ENCODE results near the gene UBE2J2. TPM values are rescaled to one million over a fixed set of nuclear protein-coding genes. Genes with fewer than 3 reads are reported as not detected.

Gene UBE2J2
- total RNA-seq, 1 donor from 2014 or later: 56.5 TPM

DNA sequence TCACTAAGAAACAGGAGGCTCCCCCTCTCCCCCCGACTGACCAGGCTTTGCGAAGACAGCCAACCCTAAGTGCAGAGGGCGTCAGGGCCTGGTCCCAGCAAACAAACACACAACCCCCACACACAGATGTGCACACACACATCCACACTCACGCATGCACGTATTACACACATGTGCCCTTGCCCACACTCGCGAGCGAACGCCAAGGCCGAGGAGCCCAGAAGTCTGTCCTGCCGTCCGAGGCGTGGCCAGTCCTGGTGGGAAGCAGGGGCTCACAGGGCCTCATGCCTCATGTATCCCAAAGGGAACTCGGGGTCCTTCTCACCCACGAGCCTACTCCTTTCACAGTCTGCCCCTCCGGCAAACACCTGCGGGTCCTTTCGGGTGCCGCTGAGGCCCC lies 43.9 kb downstream of the UBE2J2 start:
- DNase-seq (ENCODE audit: low spot score): no peak

DNA sequence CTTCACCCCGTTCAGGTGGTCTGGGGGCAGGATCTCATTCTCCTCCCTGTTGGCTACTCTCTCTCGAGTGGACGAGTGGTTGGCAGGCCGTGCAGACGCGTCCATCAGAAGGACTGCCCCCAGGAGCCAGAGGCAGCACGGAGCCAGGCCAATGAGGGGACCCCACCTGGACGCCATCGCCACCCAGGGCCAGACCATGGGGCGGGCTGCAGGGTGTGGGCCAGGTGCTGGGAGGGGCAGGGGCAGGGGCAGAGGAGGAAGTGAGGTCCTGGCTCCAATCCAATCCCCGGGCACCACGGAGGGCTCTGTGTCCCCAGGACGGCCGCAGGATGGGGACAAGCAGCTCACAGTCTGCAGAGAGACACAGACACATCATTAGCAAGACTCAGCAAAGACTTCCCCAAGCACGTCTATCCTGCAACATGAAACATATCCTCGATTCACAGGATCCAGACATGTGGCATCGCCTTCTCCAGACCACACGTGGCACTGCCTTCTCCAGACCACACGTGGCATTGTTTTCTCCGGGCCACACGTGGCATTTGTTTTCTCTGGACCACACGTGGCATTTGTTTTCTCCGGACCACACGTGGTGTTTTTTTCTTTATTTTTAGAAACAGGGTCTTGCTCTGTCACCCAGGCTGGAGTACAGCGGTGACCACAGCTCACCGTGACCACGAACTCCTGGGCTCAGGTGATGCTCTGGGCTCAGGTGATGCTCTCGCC lies 44.9 kb downstream of the UBE2J2 start:
- no peak for DNase-seq (ENCODE audit: low spot score)

DNA sequence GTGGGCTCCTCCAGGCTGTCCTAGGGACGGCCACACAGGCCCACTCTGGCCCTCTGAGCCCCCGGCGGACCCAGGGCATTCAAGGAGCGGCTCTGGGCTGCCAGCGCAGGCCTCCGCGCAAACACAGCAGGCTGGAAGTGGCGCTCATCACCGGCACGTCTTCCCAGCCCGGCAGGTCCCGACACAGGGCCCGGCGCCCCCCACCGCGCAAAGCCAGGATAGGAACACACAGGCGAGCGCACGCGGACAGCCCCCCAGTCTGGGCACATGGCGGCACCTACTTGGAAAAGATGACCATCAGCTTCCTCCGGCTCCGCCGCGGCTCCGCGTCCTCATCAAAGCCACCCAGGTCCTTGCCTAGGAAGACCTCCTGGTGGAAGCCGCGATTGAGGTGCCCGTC lies 45.5 kb downstream of the UBE2J2 start:
- no peak for DNase-seq (ENCODE audit: low spot score)

- no peak for DNase-seq (ENCODE audit: low spot score)
Observed at GRCh38 chr1:1227386-1227785, 46.3 kb downstream of the UBE2J2 start.

- DNase-seq (ENCODE audit: low spot score): no peak
Observed at GRCh38 chr1:1226566-1227362, 46.9 kb downstream of the UBE2J2 start.

- no peak for DNase-seq (ENCODE audit: low spot score)
Observed at GRCh38 chr1:1225913-1226312, 47.7 kb downstream of the UBE2J2 start.

GRCh38 chr1:1225238-1225845 lies 48.3 kb downstream of the UBE2J2 start:
- DNase-seq (ENCODE audit: low spot score): no peak

DNA sequence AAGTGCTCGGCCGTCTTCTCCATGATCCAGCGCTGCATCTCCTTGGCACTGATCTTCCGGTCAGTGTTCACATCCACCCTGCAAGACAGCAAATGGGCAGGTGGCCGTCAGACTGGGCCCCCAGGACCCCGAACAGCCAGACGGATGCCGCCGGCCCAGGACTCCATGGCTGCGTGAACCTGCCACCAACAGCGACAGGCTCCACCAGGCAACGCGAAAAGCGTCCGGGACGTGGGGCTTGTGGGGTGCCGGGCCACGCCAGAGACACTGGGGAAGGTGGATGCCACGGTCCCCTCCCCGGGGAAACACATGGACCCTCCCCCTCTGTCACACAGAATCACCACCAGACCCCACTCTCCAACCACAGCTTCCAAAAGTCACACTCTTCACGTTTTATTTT lies 49.8 kb downstream of the UBE2J2 start:
- no peak for DNase-seq (ENCODE audit: low spot score)

DNA sequence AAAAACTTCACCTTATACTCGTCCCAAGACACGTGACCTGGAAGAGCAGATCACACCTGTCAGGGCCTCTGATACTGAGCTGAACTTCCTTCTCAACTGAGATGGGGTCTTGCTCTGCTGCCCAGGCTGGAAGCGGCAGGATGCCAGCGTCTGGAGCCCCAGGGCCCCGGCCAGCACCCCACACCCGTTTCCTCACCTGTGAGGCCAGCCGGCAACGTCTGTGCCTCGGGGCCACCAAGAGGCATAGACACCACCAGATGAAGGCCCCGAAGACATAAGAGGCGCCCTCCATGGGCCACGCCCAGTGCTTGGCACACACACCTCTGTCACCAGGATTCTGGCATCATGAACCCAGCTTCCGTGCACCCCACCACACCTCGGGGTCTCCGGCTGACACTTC lies 50.3 kb downstream of the UBE2J2 start:
- no peak for DNase-seq (ENCODE audit: low spot score)

GRCh38 chr1:1222575-1223225 lies 51.0 kb downstream of the UBE2J2 start:
- no peak for DNase-seq (ENCODE audit: low spot score)

GRCh38 chr1:1221887-1222574 lies 51.6 kb downstream of the UBE2J2 start:
- no peak for DNase-seq (ENCODE audit: low spot score)

DNA sequence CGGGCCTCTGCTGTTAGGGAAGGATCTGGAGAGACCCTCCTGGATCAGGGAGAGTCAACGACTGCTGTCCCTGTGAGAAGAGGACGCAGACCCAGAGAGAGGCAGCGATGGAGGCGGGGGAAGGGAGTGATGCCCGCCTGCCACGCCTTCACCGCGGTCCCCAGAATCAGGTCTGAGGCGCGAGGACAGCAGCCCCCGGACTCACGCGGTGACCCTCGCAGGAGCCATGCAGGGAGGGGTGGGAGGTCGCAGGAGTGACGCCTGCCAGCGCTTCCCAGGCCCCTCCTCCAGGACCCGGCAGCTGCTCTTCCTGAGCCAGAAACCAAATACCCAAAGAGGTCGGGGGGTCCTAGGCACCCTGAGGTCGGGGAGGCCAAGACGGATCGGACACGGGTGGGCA lies 53.5 kb downstream of the UBE2J2 start:
- no peak for DNase-seq (ENCODE audit: low spot score)

- DNase-seq (ENCODE audit: low spot score): no peak
Observed at GRCh38 chr1:1219341-1219740, 54.3 kb downstream of the UBE2J2 start.

DNA sequence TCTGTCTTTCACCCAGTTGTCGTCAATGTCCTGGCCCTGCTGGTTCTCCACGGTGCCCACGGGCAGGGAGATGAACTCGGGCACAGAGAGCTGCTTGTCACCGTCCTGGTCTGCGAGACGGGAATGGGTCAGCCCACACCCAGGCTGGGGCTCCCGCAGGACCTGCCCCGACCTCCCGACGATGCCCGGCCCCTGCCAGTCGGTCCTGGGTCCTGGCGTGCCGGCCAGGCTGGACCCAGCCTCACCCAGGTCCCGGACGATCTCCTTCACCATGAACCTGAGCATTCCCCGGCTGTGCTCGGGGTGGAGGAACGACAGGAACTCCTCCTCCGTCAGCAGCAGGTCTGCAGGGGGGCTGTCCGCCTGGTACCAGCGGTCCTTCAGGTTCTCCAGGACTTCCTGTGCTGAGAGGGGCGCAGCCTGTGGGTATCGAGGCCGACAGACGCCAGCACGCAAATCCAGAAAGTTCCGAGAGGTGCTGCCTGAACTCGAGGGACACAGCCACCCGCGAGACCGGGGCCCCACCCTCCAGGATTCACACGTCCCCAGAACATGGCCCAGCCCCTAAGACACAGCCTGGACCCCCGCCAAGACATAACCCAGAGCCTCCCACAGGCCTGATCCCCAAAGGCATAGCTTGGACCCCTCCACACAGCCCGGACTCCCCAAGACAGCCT lies 55.0 kb downstream of the UBE2J2 start:
- DNase-seq (ENCODE audit: low spot score): no peak

DNA sequence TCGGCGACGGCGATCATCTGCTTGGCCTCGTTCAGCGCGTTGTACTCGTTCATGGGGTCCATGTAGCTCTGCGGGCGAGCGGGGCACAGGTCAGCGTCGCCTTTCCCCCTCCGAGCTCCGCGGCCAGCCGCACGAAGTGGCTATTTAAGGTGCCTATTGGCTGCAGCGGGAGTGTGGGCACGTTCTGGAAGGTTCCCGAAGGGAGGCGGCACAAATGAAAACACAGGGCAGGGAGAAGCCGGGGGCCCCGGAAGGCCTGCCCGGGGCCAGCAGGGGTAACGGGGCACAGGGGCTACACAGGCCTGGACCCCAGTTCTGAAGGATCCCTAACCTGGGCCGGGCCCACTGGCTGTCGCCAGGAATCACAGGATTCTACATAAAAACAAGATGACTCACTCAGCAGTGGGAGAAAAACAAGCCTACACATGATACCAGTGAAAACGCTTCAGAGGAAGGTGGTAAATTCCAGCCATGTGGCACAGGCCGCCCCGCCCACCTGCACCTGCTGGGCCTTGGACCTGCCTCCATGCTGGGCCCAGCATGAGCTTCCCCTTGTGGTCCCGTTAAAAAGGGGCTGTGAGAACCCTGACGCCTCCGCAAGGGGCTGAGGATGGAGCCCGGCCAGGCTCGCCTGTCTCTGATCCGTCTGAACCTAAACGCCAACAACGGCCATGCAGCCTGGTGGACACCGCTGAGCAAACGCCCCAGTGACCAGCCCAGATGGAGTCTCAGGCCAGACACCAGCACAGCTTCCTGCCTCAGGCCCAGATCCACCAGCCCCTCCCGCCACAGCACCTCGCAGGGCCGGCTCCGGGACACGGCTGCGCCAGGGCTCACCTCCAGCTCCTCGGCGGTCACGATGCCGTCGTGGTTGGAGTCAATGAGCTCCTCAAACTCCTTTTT lies 55.8 kb downstream of the UBE2J2 start:
- no peak for DNase-seq (ENCODE audit: low spot score)

DNA sequence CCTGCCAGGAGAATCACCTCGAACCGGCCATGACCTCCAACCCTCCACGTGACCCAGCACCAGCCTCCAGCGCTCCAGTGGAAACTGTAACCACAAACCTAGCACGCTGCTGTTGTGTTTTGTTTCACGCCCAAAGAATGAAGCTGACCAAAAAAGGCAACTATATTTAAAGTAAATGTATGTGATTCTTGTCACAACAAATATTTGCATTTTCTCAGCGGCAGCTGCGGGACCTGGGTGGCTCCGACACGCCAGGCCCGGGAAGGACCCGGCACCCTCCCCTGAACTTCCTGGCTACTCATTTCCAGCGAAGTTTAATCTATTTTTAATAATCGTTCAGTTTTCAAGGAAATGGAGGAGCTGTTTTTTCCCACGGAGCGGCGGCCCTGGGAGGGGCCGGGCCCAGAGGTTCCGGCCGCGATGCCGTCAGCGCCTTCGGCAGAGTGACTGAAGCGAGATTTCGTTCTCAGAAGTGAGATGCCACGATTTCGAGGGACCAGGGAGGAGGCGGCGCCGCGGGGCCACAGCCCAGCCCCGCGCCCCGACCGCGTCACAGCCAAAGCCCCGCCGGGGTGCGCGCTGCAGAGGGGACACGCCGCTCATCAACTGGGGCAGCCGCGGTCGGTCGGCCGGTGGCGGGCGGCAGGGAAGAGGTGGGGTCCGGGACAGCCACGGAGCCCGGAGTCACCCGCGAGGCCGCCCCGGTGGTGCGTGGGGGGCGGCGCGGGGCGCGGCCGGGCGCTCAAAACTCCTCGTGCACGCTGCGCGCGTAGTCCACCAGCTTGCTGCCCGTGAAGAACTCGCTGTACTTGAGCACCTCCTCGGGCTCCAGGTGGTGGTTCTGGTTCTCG lies 56.7 kb downstream of the UBE2J2 start:
- no peak for DNase-seq (ENCODE audit: low spot score)

GRCh38 chr1:1215881-1216605 lies 57.6 kb downstream of the UBE2J2 start:
- DNase-seq (ENCODE audit: low spot score): no peak

DNA sequence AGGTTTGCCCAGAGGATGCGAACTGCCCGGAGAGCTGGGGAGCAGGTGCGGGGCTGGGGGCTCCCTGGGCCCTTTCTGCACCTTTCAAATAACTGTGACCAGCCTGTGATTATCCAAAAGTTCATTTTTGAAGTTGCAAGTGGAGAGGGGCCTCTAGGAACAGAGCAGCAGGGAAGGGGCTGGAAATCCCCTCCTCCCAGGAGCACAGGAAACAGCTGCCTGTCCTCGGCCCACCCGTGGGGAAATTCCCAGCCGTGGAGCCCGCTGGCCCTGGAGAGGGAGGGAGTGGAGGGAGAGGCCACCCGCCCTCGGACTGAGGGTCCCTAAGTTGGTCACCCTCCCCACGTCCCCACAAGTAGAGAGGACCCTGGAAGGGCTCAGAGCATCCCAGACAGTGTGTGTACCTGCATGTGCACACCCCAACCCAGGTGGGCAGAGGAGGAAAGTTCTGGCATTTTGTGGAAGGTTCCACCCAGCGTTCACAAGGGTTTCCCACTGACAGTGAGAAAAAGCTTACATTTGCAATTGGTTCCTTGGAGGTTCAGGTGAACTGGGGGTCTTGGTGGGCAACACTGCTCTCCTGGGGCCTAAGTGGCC lies 58.5 kb downstream of the UBE2J2 start:
- no peak for DNase-seq (ENCODE audit: low spot score)
